Sigmoid colon (tissue), 4 donors: Measurements from ENCODE around the gene ZNF700.

ENCODE experiments used
- EP300 ChIP-seq, 4 donors: sonication (generic); formaldehyde crosslinking; IDR thresholded peaks; one replicate each; pipeline ENCODE4 v1.6.1; 2017; ENCODE audit warnings: antibody characterized with exemption in 4 of 4
- POLR2A ChIP-seq, 2 donors: fragments of 450-650 bp; IDR thresholded peaks; one replicate each; pipeline ENCODE4 v1.6.1; 2016; ENCODE audit warnings: antibody characterized with exemption in 2 of 2, mild to moderate bottlenecking in 2 of 2, moderate library complexity in 2 of 2
- POLR2AphosphoS5 ChIP-seq, 4 donors: sonication (generic); formaldehyde crosslinking; IDR thresholded peaks; one replicate each; pipeline ENCODE4 v1.6.1; 2017; ENCODE audit warnings: antibody characterized with exemption in 4 of 4
- TF ChIP-seq, protein P1 (sequence below), 4 experiments: fragments of 450-650 bp in 3 of 4; fragments of 200-600 bp in 1 of 4; IDR thresholded peaks; one replicate each; pipeline ENCODE4 v1.5.1; 2016 to 2019; ENCODE audit warnings: antibody characterized with exemption in 4 of 4, mild to moderate bottlenecking in 3 of 4, moderate library complexity in 2 of 4

DNA sequence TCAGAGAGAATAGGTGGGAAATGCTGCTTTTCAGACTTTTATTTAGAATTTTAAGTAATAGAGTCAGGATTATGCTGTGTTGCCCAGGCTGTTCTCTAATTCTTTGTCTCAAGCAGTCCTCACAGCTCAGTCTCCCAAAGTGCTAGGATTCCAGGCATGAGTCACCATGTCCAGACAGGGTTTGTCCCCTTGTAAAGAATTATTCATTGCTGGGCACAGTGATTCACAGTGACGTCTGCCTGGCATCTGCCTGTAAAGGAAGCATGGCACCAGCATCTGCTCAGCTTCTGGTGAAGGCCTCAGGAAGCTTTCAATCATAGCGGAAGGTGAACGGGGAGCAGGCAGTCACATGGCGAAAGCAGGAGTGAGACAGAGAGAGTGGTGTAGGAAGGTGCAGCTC is 57.6 kb downstream of the ZNF700 start:
- no peak for TF ChIP-seq POLR2AphosphoS5 (IDR thresholded peaks at IDR 0.05)
- TF ChIP-seq, protein P1, sequence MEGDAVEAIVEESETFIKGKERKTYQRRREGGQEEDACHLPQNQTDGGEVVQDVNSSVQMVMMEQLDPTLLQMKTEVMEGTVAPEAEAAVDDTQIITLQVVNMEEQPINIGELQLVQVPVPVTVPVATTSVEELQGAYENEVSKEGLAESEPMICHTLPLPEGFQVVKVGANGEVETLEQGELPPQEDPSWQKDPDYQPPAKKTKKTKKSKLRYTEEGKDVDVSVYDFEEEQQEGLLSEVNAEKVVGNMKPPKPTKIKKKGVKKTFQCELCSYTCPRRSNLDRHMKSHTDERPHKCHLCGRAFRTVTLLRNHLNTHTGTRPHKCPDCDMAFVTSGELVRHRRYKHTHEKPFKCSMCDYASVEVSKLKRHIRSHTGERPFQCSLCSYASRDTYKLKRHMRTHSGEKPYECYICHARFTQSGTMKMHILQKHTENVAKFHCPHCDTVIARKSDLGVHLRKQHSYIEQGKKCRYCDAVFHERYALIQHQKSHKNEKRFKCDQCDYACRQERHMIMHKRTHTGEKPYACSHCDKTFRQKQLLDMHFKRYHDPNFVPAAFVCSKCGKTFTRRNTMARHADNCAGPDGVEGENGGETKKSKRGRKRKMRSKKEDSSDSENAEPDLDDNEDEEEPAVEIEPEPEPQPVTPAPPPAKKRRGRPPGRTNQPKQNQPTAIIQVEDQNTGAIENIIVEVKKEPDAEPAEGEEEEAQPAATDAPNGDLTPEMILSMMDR (IDR thresholded peaks at IDR 0.05): no peak
- TF ChIP-seq POLR2A (IDR thresholded peaks at IDR 0.05): no peak
- TF ChIP-seq EP300 (IDR thresholded peaks at IDR 0.05): no peak
